Esophagus squamous epithelium (tissue), 4 donors: ENCODE results near the gene SLC10A7.

Experiments used
- CTCF ChIP-seq, 6 experiments: fragments of 450-650 bp in 4 of 6; fragments of 200-600 bp in 2 of 6; sonication (generic) in 2 of 6; IDR thresholded peaks; one replicate each; pipeline ENCODE4 v1.5.1; 2016 to 2019; ENCODE audit warnings: antibody characterized with exemption in 6 of 6, mild to moderate bottlenecking in 4 of 6, moderate library complexity in 4 of 6
- POLR2A ChIP-seq, 4 donors: fragments of 450-650 bp; IDR thresholded peaks; one replicate each; pipeline ENCODE4 v1.6.1; 2017; ENCODE audit warnings: antibody characterized with exemption in 4 of 4, mild to moderate bottlenecking in 4 of 4, moderate library complexity in 3 of 4

DNA sequence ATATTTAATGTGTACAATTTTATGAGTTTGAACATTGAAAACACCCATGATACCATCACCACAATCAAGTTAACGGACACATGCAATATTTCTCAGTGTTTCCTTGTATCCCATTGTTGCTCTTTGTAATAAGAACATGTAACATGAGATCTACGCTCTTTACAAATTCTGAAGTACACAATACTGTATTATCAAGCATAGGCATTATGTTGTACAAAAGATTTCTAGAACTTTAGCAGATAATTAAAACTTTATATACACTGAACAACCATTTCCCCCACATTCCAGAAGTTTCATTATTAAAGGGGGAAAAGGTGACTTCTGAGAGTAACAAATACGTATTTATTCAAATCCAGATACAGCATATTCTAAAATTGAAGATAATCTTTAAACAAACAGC lies 114.5 kb downstream of the SLC10A7 start:
- no peak for TF ChIP-seq CTCF (IDR thresholded peaks at IDR 0.05)
- no peak for TF ChIP-seq POLR2A (IDR thresholded peaks at IDR 0.05)
